ENCODE results near the gene REXO5. TPM values are rescaled to one million over a fixed set of nuclear protein-coding genes. Genes with fewer than 3 reads are reported as not detected.
A peak's percentile ranks its signal among the peaks of the same experiment; 100 is the strongest.
"Not testable (repeated sequence)": the region's sequence is repeated elsewhere in the genome, so short reads cannot be mapped to it uniquely, and the experiment has no call there.

Gene REXO5
- polyA plus RNA-seq, 2 donors, result 1.4 to 1.5 TPM

DNA sequence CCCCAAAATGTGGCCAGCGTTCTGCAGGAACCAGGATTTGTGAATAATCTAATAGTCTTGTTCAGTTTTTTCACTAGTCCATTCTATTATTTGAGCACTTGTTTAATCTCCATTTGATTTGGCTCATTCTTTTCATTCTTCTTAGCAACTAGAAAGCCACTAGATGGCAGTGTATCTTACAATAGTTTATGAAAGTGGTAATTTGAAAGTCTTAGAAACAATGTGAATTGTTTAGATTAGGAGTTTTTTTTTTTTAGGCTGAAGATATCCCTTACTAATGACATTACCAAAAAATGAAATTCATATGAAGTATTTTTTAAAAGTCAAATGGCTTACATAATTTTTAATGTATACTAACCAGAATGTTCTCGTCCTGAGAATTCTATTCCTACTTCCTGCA lies 6.7 kb upstream of the REXO5 start:
- no peak overlapping the region for H3K27ac ChIP-seq (ENCODE audit: low read depth in 2 of 2, low read length in 1 of 2)
- H3K36me3 ChIP-seq (ENCODE audit: control insufficient read depth in 2 of 2, insufficient read depth in 2 of 2, low read length in 1 of 2), result peaks cover 0 to 3% of the 10 kb centered on the region in 2 donors
- 46 to 66% methylated on average over 2 of the region's 2 CpGs for WGBS, 2 donors
- no peaks in the 10 kb centered on the region for H3K4me1 ChIP-seq (ENCODE audit: control insufficient read depth in 2 of 2, insufficient read depth in 2 of 2, low read length in 1 of 2)
- H3K9me3 ChIP-seq (ENCODE audit: control insufficient read depth in 2 of 2, insufficient read depth in 1 of 2, low read depth in 1 of 2, low read length in 1 of 2), result no peaks in the 10 kb centered on the region
- H3K27me3 ChIP-seq (ENCODE audit: control insufficient read depth in 1 of 2, insufficient read depth in 2 of 2, low read length in 2 of 2), result no peaks in the 10 kb centered on the region
- no peak overlapping the region for H3K4me3 ChIP-seq (ENCODE audit: low read depth in 1 of 2, low read length in 2 of 2)

DNA sequence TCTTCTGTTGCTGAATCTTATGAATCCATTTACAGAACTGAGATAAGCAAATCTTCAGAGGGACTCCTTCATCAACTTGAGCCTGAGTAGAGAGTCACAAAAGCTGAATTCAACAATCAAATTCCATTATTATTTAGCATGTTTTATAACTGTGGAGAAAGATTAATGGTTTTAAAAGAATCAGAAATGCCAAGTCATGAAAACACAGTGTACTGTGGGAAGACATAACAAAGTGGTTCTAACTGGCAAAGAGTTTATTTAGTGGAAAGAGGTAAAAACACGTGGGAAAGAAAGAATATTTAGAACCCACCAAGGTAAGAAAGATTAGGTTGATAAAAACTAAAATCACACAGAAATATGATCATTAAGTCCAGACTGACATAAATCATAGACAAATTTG lies 5.0 kb upstream of the REXO5 start:
- Histone ChIP-seq H3K4me3 (ENCODE audit: low read depth in 1 of 2, low read length in 2 of 2) (no peak overlapping the region), H3K9me3 (ENCODE audit: control insufficient read depth in 2 of 2, insufficient read depth in 1 of 2, low read depth in 1 of 2, low read length in 1 of 2) (no peaks in the 10 kb centered on the region), H3K27me3 (ENCODE audit: control insufficient read depth in 1 of 2, insufficient read depth in 2 of 2, low read length in 2 of 2) (no peaks in the 10 kb centered on the region), H3K27ac (ENCODE audit: low read depth in 2 of 2, low read length in 1 of 2) (no peak overlapping the region), H3K36me3 (ENCODE audit: control insufficient read depth in 2 of 2, insufficient read depth in 2 of 2, low read length in 1 of 2) (no peaks in the 10 kb centered on the region), H3K4me1 (ENCODE audit: control insufficient read depth in 2 of 2, insufficient read depth in 2 of 2, low read length in 1 of 2) (no peaks in the 10 kb centered on the region)
- 43 to 53% methylated on average over 1 of the region's 1 CpG for WGBS, 2 donors

DNA sequence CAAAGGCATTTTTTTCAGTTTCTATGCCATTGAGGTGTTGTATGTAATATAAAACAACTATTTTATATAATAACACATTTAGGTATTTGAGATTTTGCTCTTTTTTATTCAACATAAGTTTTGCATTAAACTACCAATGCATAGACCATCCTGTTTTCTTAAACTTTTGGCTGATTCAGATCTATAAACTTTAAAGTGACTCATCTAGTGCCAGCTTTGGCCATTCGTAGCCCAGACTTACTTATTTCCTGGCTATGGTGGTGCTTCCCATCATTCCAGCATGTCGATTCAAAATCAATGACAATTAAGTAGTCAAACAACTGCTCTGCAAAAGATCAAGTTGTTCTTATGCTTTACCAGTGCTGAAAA lies 3.2 kb upstream of the REXO5 start:
- Histone ChIP-seq H3K36me3 (ENCODE audit: control insufficient read depth in 2 of 2, insufficient read depth in 2 of 2, low read length in 1 of 2) (no peaks in the 10 kb centered on the region), H3K4me1 (ENCODE audit: control insufficient read depth in 2 of 2, insufficient read depth in 2 of 2, low read length in 1 of 2) (peaks cover 0 to 2% of the 10 kb centered on the region in 2 donors), H3K27me3 (ENCODE audit: control insufficient read depth in 1 of 2, insufficient read depth in 2 of 2, low read length in 2 of 2) (no peaks in the 10 kb centered on the region), H3K4me3 (ENCODE audit: low read depth in 1 of 2, low read length in 2 of 2) (no peak overlapping the region), H3K9me3 (ENCODE audit: control insufficient read depth in 2 of 2, insufficient read depth in 1 of 2, low read depth in 1 of 2, low read length in 1 of 2) (no peaks in the 10 kb centered on the region), H3K27ac (ENCODE audit: low read depth in 2 of 2, low read length in 1 of 2) (no peak overlapping the region)
- WGBS, 2 donors, result 65 to 72% methylated on average over 2 of the region's 2 CpGs

DNA sequence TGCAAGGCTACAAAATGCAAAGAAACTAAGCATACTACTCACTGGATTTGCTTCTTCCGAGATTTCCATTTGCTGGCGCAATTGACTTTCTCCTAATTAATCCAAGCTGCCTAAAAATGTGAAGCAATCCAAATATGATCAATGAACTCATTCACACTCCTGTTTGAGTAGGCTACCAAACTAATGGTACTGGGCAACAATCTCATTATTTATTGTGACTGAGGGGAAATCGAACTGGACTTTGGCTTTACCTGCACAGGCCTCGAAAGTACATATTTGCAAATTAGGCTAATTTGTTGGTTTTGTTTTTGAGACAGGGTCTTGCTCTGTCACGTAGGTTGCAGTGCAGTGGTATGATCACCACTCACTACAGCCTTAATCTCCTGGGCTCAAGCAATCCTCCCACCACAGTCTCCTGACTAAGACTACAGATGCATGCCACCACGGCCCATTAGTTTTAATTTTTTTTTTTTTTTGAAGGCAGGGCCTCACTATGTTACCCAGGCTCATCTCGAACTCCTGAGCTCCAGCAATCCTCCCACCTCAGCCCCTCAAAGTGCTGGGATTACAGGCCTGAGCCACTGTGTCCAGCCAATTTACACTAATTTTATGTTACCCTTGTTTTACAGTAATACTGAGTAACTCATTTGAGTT lies 2.6 kb upstream of the REXO5 start:
- Histone ChIP-seq H3K27me3 (ENCODE audit: control insufficient read depth in 1 of 2, insufficient read depth in 2 of 2, low read length in 2 of 2) (no peaks in the 10 kb centered on the region), H3K36me3 (ENCODE audit: control insufficient read depth in 2 of 2, insufficient read depth in 2 of 2, low read length in 1 of 2) (no peaks in the 10 kb centered on the region), H3K4me3 (ENCODE audit: low read depth in 1 of 2, low read length in 2 of 2) (no peak overlapping the region), H3K9me3 (ENCODE audit: control insufficient read depth in 2 of 2, insufficient read depth in 1 of 2, low read depth in 1 of 2, low read length in 1 of 2) (no peaks in the 10 kb centered on the region), H3K4me1 (ENCODE audit: control insufficient read depth in 2 of 2, insufficient read depth in 2 of 2, low read length in 1 of 2) (peaks cover 0 to 2% of the 10 kb centered on the region in 2 donors), H3K27ac (ENCODE audit: low read depth in 2 of 2, low read length in 1 of 2) (no peak overlapping the region)
- WGBS, 2 donors, result 81 to 87% methylated on average over 7 of the region's 7 CpGs

DNA sequence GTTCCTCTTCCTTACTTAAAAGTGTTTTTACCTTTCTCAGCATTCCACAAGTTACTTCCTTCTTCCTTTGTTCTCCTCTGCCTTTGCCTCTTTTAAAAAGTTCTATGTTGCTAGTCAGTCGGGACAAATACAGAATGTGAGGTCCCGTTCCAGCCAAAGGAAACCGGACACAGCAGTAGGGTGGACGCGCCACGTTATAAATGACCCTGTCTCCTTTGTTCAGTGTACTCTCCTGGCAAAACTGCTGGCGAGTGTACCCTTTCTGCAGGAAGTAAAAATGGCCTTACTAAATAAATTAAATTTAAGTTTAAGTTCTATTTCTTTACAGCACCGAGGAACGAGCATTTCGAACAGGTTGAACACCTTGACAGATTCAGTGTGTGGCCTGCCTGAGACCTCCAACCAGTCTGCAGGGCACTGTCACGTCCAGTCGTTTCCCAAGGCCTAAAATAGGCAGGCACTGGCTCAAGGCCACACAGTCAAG lies 601 bp upstream of the REXO5 start:
- 10 to 11% methylated on average over 12 of the region's 12 CpGs for WGBS, 2 donors
- not testable (repeated sequence) for H3K36me3 ChIP-seq (ENCODE audit: control insufficient read depth in 2 of 2, insufficient read depth in 2 of 2, low read length in 1 of 2); H3K9me3 ChIP-seq (ENCODE audit: control insufficient read depth in 2 of 2, insufficient read depth in 1 of 2, low read depth in 1 of 2, low read length in 1 of 2); H3K27me3 ChIP-seq (ENCODE audit: control insufficient read depth in 1 of 2, insufficient read depth in 2 of 2, low read length in 2 of 2); H3K4me1 ChIP-seq (ENCODE audit: control insufficient read depth in 2 of 2, insufficient read depth in 2 of 2, low read length in 1 of 2)
- H3K27ac ChIP-seq (ENCODE audit: low read depth in 2 of 2, low read length in 1 of 2), result peak overlapping the region; percentile 91
- peak overlapping the region; percentile 92 to 98 for H3K4me3 ChIP-seq (ENCODE audit: low read depth in 1 of 2, low read length in 2 of 2)

DNA sequence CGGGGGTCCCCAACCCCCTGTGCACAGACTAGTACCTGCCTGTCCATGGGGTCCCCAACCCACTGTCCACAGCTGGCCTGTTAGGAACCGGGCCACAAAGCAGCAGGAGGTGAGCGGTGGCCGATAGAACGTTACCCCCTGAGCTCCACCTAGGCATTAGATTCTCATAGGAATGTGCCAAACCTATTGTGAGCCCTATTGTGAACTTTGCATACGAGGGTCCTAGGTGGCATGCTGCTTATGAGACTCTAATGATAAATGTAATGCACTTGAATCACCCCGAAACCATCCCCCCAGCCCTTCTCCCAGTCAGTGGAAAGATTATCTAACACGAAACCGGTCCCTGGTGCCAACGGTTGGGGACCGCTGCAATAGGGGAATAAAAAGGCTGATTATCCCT lies 1.5 kb downstream of the REXO5 start:
- H3K4me3 ChIP-seq (ENCODE audit: low read depth in 1 of 2, low read length in 2 of 2), result no peak overlapping the region
- no peaks in the 10 kb centered on the region for H3K27me3 ChIP-seq (ENCODE audit: control insufficient read depth in 1 of 2, insufficient read depth in 2 of 2, low read length in 2 of 2)
- H3K4me1 ChIP-seq (ENCODE audit: control insufficient read depth in 2 of 2, insufficient read depth in 2 of 2, low read length in 1 of 2), result peaks cover 0 to 2% of the 10 kb centered on the region in 2 donors
- H3K9me3 ChIP-seq (ENCODE audit: control insufficient read depth in 2 of 2, insufficient read depth in 1 of 2, low read depth in 1 of 2, low read length in 1 of 2), result no peaks in the 10 kb centered on the region
- H3K27ac ChIP-seq (ENCODE audit: low read depth in 2 of 2, low read length in 1 of 2), result no peak overlapping the region
- WGBS, 2 donors, result 90 to 91% methylated on average over 11 of the region's 11 CpGs
- no peaks in the 10 kb centered on the region for H3K36me3 ChIP-seq (ENCODE audit: control insufficient read depth in 2 of 2, insufficient read depth in 2 of 2, low read length in 1 of 2)

DNA sequence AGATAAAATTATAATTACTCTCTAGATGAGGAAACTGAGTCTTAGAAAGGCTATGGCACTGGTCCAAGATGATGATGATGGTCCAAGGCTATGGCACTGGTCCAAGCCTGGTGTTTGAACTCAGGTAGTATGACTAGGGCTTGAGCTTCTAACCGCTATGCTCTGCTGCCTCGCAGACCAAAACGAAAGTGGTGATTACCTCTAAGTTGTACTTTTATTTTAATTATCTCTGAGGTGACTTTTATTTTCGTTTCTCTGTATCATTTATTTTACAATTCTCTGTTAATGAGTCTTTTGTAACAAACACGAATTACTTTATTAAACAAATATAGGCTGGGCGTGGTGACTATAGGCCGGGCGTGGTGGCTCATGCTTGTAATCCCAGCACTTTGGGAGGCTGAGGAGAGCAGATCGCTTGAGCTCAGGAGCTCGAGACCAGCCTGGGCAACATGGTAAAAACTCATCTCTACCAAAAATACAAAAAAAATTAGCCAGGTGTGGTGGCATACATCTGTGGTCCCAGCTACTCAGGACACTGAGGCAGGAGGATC lies 5.6 kb downstream of the REXO5 start:
- Histone ChIP-seq H3K4me1 (ENCODE audit: control insufficient read depth in 2 of 2, insufficient read depth in 2 of 2, low read length in 1 of 2) (peaks cover 0 to 2% of the 10 kb centered on the region in 2 donors), H3K27me3 (ENCODE audit: control insufficient read depth in 1 of 2, insufficient read depth in 2 of 2, low read length in 2 of 2) (no peaks in the 10 kb centered on the region), H3K9me3 (ENCODE audit: control insufficient read depth in 2 of 2, insufficient read depth in 1 of 2, low read depth in 1 of 2, low read length in 1 of 2) (no peaks in the 10 kb centered on the region), H3K36me3 (ENCODE audit: control insufficient read depth in 2 of 2, insufficient read depth in 2 of 2, low read length in 1 of 2) (peaks cover 3% of the 10 kb centered on the region in 2 donors), H3K4me3 (ENCODE audit: low read depth in 1 of 2, low read length in 2 of 2) (no peak overlapping the region), H3K27ac (ENCODE audit: low read depth in 2 of 2, low read length in 1 of 2) (no peak overlapping the region)
- 68 to 81% methylated on average over 10 of the region's 10 CpGs for WGBS, 2 donors

DNA sequence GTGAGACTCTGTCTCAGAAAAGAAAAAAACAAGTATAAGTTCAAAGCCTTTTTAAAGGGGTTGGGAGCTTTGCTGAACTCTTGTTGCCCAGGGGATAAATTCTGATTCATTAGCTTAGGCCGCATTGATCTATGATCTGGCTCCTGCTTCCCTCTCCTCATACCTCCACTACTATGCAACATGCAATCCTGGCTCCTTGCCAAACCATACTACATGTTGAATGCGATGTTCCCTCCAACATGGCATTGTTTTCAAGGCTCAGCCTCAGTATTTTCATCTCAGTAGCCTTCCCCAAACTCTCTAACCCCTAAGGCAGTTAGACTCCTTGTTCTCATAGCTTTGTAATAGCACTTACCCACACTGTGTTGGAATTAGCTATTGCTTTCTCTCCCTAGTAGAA lies 6.2 kb downstream of the REXO5 start:
- Histone ChIP-seq H3K4me3 (ENCODE audit: low read depth in 1 of 2, low read length in 2 of 2) (no peak overlapping the region), H3K27ac (ENCODE audit: low read depth in 2 of 2, low read length in 1 of 2) (no peak overlapping the region), H3K36me3 (ENCODE audit: control insufficient read depth in 2 of 2, insufficient read depth in 2 of 2, low read length in 1 of 2) (peaks cover 3% of the 10 kb centered on the region in 2 donors), H3K9me3 (ENCODE audit: control insufficient read depth in 2 of 2, insufficient read depth in 1 of 2, low read depth in 1 of 2, low read length in 1 of 2) (no peaks in the 10 kb centered on the region), H3K27me3 (ENCODE audit: control insufficient read depth in 1 of 2, insufficient read depth in 2 of 2, low read length in 2 of 2) (no peaks in the 10 kb centered on the region), H3K4me1 (ENCODE audit: control insufficient read depth in 2 of 2, insufficient read depth in 2 of 2, low read length in 1 of 2) (no peaks in the 10 kb centered on the region)
- WGBS, 2 donors, result 53 to 61% methylated on average over 2 of the region's 2 CpGs

DNA sequence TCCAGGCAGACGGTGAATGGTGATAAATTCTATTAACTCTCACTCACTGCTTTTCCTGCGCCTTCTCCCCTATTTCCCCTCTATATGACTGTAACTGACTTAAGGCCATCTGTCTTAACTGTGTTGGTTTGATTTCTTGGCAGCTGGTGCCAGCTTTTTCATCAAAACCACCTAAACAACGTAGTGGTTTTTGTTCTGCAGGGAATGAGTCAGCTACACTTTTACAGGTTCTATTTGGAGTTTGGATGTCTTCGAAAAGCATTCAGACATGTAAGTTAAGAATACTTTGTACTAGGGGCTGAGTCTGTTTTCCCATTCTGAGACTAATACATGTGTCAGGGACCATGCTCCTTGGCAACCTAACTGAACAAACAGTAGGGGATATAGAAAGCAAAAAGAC lies 8.5 kb downstream of the REXO5 start:
- Histone ChIP-seq H3K9me3 (ENCODE audit: control insufficient read depth in 2 of 2, insufficient read depth in 1 of 2, low read depth in 1 of 2, low read length in 1 of 2) (no peaks in the 10 kb centered on the region), H3K4me1 (ENCODE audit: control insufficient read depth in 2 of 2, insufficient read depth in 2 of 2, low read length in 1 of 2) (no peaks in the 10 kb centered on the region), H3K27ac (ENCODE audit: low read depth in 2 of 2, low read length in 1 of 2) (no peak overlapping the region), H3K4me3 (ENCODE audit: low read depth in 1 of 2, low read length in 2 of 2) (no peak overlapping the region), H3K27me3 (ENCODE audit: control insufficient read depth in 1 of 2, insufficient read depth in 2 of 2, low read length in 2 of 2) (no peaks in the 10 kb centered on the region), H3K36me3 (ENCODE audit: control insufficient read depth in 2 of 2, insufficient read depth in 2 of 2, low read length in 1 of 2) (peaks cover 3% of the 10 kb centered on the region in 2 donors)
- WGBS, 2 donors, result 69 to 76% methylated on average over 4 of the region's 4 CpGs

Data from esophagus (tissue), 2 donors.